NCI-H524 (cell line): ENCODE results near the gene FAM168A.

ENCODE experiments used
- DNase-seq, 2 experiments: peaks; one replicate each; lab custom pipeline; 2025; lab: John Stamatoyannopoulos, UW

FAM168A gene

GRCh38 chr11:73426219-73426850 lies 171.6 kb downstream of the FAM168A start:
- no peak for DNase-seq

GRCh38 chr11:73425108-73425507 lies 172.8 kb downstream of the FAM168A start:
- no peak for DNase-seq

GRCh38 chr11:73423506-73423905 lies 174.4 kb downstream of the FAM168A start:
- no peak for DNase-seq

- DNase-seq, result no peak
These were observed 175.0 kb downstream of the FAM168A start for GRCh38 chr11:73422886-73423285.

- DNase-seq, result no peak
These were observed 177.8 kb downstream of the FAM168A start for GRCh38 chr11:73420136-73420535.

GRCh38 chr11:73416786-73417185 lies 181.1 kb downstream of the FAM168A start:
- no peak for DNase-seq

- DNase-seq, result no peak
These were observed 181.9 kb downstream of the FAM168A start for GRCh38 chr11:73415854-73416615.

GRCh38 chr11:73414977-73415651 lies 182.8 kb downstream of the FAM168A start:
- DNase-seq, result no peak

- no peak for DNase-seq
These were observed 184.7 kb downstream of the FAM168A start for GRCh38 chr11:73413256-73413655.

GRCh38 chr11:73412308-73412707 lies 185.6 kb downstream of the FAM168A start:
- DNase-seq, result no peak

GRCh38 chr11:73411031-73411430 lies 186.9 kb downstream of the FAM168A start:
- DNase-seq, result no peak

- DNase-seq, result no peak
These were observed 187.3 kb downstream of the FAM168A start for GRCh38 chr11:73410627-73411026.

GRCh38 chr11:73409431-73409830 lies 188.5 kb downstream of the FAM168A start:
- DNase-seq, result no peak

GRCh38 chr11:73406619-73407018 lies 191.3 kb downstream of the FAM168A start:
- no peak for DNase-seq

- no peak for DNase-seq
These were observed 191.8 kb downstream of the FAM168A start for GRCh38 chr11:73406131-73406530.

- no peak for DNase-seq
These were observed 192.8 kb downstream of the FAM168A start for GRCh38 chr11:73405146-73405510.

- DNase-seq, result no peak
These were observed 193.3 kb downstream of the FAM168A start for GRCh38 chr11:73404506-73405145.

GRCh38 chr11:73404048-73404447 lies 193.9 kb downstream of the FAM168A start:
- peak; percentile 14 to 62 for DNase-seq

- no peak for DNase-seq
These were observed 194.4 kb downstream of the FAM168A start for GRCh38 chr11:73403541-73403940.

GRCh38 chr11:73402834-73403185 lies 195.1 kb downstream of the FAM168A start:
- DNase-seq, result peak in 1 of 2 experiments; percentile 26

- no peak for DNase-seq
These were observed 195.7 kb downstream of the FAM168A start for GRCh38 chr11:73401924-73402833.
